Activated T-cell treated with anti-CD3 and anti-CD28 coated beads, Interleukin-2, amount 50 U/mL, for 48 hours (primary cell): ENCODE data around the gene RAET1G.
"Not testable (repeated sequence)": the region's sequence is repeated elsewhere in the genome, so short reads cannot be mapped to it uniquely, and the experiment has no call there.

Source experiments
- DNase-seq, 2 experiments: peaks; one replicate each; pipeline ENCODE4 v3.0.0-alpha.2; 2020

Gene RAET1G

DNA sequence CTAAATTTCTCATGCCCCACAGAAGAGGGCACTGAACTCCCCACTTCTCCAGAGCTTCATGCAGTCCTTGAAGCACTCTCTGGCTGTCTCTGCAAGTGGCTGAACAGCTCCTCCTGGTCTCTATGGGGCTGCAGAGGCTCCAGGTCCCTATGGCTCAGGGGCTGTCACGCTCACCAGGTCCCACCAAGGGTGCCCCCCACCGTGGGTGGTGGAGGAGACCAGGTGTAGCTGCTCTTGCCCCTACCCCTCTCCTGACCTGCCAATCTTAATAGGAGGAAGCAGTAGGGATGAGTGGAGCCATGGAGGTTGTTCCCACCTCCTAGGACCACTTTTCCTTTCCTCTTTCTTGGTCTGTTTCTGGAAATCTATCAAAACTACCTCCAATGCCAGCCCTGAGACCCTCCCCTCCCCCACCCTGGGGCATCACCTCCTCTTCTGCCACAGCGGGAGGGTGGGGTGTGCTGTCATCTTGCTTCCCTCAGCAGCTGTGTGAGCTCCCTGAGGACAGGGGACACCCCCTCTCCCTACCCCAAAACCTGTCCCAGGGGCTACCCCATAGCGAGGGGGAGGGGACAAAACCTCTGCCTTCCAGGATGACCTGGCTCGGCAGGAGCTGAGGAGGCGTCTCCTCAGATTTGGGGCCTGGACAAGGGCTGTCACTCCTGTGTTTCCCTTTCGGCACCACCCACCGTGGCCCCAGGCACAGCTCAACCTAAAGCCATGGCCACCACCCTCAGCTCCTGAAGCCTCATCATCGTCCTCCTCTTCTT lies 13.0 kb downstream of the RAET1G start:
- DNase-seq = peak in 1 of 2 experiments; percentile 4

GRCh38 chr6:149908480-149908879 lies 14.4 kb downstream of the RAET1G start:
- peak in 1 of 2 experiments; percentile 1 for DNase-seq

- DNase-seq = peak in 1 of 2 experiments; percentile 0
Measured at GRCh38 chr6:149907317-149907716, 15.6 kb downstream of the RAET1G start.

DNA sequence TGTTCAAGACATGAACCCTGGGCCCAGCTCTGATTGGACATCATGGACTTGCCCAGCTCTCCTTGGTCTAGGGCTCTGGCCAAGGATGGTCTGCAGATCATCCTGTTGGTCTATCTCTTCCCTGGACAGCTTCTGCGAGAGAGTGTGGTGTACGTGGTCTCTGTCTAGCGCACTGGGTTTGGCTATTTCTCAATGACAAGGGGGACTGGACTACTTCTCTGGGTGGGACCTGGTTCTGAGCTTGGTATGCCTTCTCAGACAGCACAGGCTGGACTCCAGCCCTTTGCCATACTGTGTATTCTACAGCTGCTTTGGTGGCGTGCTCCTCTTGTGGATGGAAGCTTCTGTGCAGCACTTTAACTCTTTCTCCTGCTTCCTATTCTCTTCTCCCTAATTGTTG lies 16.5 kb downstream of the RAET1G start:
- DNase-seq = no peak

GRCh38 chr6:149905911-149906371 lies 17.0 kb downstream of the RAET1G start:
- peak in 1 of 2 experiments; percentile 13 for DNase-seq

- DNase-seq = peak in 1 of 2 experiments; percentile 5
Measured at GRCh38 chr6:149905371-149905910, 17.5 kb downstream of the RAET1G start.

DNA sequence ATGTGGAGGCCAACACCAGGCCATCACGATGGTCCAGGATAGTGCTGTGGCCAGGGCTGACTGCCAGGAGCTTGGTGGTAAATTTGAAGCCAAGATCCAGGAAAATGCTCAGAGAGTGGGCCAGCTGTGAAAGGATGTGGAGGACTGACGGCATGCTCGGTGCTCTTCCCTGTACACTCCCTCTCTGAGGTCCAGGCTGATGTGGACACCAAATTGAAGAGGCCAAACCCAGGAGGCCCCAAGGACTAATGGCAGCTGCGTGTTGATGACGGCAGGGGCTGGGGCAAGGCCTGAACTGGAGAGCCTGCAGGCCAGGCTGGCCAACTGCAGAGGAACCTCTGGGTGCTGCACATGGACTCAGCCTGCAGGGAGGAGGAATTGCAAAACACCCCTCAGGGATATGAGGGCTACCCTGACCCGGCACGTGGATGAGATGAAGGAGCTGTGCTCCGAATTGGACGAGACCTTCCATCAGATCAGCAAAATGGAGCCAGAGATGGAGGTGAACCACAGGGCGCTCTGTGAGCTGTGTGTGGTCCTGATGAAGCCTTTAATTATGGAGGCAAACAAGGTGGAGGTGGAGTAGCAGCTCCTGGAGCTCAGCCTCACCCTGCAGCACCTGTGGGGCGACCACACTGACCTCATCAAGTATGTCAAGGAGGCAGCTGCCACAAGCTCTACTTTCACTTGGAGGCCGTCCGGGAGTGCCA lies 18.1 kb downstream of the RAET1G start:
- no peak for DNase-seq

- DNase-seq = peak in 1 of 2 experiments; percentile 2
Measured at GRCh38 chr6:149903938-149904611, 18.8 kb downstream of the RAET1G start.

GRCh38 chr6:149901444-149902140 lies 21.3 kb downstream of the RAET1G start:
- DNase-seq = peak in 1 of 2 experiments; percentile 1

- peak in 1 of 2 experiments; percentile 13 for DNase-seq
Measured at GRCh38 chr6:149900620-149901443, 22.1 kb downstream of the RAET1G start.

DNA sequence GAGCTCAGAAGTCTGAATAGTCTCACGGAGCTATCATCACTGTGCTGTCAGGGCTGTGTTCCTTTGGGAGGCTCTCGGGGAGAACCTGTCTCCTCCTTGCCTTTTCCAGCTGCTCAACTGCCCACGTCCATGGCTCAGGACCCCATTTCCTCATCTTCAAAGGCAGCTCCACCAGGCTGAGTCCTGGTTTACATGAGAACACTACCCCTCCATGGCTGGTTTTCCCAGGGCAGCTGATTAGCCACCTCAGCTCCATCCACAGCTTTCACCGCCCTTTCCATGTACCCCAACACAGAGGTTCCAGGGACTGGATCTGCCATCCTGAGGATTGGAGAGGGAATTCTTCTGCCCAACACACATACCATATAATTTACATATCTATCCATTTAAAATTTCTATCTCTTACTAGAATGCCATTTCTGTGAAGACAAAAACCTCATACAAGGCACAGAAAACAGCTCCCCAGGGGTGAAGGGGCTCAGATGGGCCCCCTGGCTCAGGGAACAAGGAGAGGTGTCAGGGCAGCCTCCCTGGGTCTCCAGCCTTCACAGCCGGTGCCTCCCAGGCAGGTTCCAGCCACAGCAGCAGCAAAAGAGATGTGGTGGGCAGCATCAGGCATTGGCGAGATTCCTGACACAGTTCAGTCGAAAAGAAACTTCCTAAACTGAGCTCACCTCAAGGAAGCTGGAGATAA lies 22.8 kb downstream of the RAET1G start:
- DNase-seq = peak in 1 of 2 experiments; percentile 2

GRCh38 chr6:149899486-149899885 lies 23.4 kb downstream of the RAET1G start:
- DNase-seq = peak in 1 of 2 experiments; percentile 3

DNA sequence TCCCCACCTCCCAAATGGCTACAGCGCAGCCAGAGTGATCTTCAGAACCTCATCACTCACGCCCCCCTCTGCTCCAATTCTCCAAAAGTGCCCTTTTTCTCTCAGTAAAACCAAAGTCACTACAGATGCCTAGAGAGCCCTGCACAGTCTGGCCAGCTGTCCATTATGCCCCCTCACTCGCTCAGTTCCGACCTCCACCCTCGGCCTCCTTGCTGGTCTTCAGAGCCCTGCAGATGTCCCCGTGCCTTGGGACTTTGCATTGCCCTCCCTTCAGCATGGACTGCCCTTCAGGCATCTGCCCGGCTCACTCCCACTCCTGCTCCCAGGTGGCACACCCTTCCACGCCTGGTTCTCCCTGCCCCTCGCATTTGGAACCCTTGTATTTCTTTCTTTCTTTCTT lies 24.0 kb downstream of the RAET1G start:
- DNase-seq = no peak

DNA sequence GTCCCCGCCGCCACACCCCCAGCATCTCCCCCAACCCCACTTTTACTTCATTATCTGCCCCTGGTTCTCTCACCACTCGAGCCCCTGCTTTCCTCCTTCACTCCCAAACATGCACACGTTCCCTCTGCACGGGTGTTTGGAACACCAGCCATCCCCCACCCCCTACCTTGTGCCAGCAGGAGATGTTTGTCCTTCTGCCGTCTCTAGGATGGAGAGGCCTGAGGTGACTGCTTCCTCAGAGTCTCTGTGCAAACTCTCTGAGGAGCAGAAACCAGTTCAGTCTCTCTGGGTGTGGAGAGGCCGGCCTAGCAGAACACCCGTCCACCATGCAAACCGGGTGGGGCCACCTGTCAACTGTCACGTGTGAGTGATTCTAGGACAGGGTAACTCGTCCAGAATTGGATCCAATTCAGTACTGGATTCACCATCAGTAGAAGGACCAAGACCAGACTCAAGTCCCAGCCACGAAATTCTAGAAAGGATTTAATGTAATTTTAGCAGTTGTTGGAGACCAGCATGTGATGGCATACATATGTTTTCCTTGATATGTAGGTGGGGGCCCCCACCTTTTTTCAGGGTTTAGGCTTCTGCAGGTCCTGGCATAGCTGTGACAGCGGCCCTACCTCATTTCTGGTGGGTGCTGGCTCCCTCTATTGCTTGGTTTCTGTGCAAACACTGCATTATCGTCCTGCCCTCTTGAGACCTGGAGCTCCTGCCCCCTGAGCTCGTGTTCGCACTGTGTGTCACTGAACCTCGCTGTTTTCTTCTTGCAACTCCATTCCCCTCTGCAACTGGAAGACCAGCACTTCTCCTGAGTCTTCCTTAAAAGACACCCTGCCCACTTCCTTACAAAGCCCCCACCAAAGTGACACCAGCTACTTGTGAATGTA lies 24.8 kb downstream of the RAET1G start, which contains the start of gene RAET1E:
TSS of gene RAET1E (minus strand) at position 259 of the 890 bp plus-strand sequence. CDS start 7,212 bp downstream, outside the sequence.
- peak in 1 of 2 experiments; percentile 11 for DNase-seq

- DNase-seq = peak in 1 of 2 experiments; percentile 10
Measured at GRCh38 chr6:149897015-149897697, 25.8 kb downstream of the RAET1G start.

- DNase-seq = no peak
Measured at GRCh38 chr6:149896491-149896890, 26.4 kb downstream of the RAET1G start.

DNA sequence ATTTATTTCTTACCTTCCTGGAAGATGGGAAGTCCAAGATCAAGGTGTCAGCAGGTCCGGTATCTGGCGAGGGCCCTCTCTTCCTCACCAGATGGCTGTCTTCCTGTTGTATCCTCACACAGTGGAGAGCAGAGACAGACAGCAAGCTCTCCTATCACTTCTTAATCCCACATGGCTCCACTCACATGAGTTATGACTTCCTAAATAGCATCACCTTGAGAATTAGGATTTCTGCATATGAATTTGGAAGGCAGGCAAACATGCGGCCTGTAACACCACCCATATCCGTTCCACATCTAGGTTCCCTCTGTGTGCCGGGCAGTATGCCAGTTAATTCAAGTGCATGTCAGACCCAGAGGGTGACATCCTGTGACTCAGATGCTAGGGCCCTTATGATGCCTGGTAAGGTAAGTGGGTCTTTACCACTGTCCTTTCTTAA lies 27.1 kb downstream of the RAET1G start:
- peak; percentile 32 to 41 for DNase-seq

DNA sequence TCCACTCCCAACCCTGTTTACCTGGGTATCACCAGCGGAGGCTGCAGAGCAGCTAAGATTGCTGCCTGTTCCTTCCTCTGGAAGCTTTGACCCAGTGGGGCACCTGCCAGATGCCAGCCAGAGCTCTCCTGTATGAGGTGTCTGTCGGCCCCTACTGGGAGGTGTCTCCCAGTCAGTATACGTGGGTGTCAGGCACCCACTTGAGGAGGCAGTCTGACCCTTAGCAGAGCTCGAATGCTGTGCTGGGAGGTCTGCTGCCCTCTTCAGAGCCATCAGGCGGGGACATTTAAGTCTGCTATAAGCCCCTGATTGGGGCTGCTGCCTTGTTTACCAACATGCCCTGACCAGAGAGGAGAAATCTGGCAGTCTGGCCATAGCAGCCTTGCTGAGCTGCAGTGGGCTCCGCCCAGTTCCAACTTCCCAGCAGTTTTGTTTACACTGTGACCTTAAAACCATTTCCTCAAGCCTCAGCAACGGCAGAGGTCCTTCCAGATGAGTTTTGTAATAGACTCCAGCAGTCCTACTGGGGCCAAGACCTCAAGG lies 27.8 kb downstream of the RAET1G start:
- no peak for DNase-seq

DNA sequence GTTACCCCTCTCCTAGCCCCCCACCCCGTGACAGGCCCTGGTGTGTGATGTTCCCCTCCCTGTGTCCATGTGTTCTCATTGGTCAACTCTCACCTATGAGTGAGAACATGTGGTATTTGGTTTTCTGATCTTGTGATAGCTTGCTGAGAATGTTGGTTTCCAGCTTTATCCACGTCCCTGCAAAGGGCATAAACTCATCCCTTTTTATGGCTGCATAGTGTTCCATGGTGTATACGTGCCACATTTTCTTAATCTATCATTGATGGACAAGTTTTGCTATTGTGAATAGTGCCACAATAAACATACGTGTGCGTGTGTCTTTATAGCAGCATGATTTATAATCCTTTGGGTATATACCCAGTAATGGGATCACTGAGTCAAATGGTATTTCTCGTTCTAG lies 31.1 kb downstream of the RAET1G start:
- DNase-seq = not testable (repeated sequence)
